GM12891 (cell line): Measurements from ENCODE around the gene POLD3.

ENCODE experiments used
- DNase-seq: peaks from one replicate; pipeline ENCODE4 v3.0.0; 2011; ENCODE audit warnings: low spot score; ENCODE audit not compliant: insufficient read length
- FAIRE-seq: peaks from 2 replicates; lab custom pipeline; 2011; peaks lifted over from hg19 to GRCh38; lab: Jason Lieb, UNC
- PAX5 ChIP-seq: IDR thresholded peaks from 2 replicates; pipeline ENCODE4 v1.6.1; 2011; ENCODE audit warnings: low read length, moderate library complexity, mild to moderate bottlenecking; ENCODE audit not compliant: insufficient read depth, severe bottlenecking
- POLR2A ChIP-seq: IDR thresholded peaks from 2 replicates; pipeline ENCODE4 v1.6.1; 2011; ENCODE audit warnings: low read depth, low read length, control low read depth
- POLR2AphosphoS5 ChIP-seq: IDR thresholded peaks from 2 replicates; pipeline ENCODE4 v1.6.1; 2011; ENCODE audit warnings: low read depth, low read length, control low read depth
- POU2F2 ChIP-seq: IDR thresholded peaks from 2 replicates; pipeline ENCODE4 v1.6.1; 2011; ENCODE audit warnings: low read depth, mild to moderate bottlenecking, control low read depth, low read length, moderate library complexity
- SPI1 ChIP-seq: IDR thresholded peaks from 2 replicates; pipeline ENCODE4 v1.6.1; 2011; ENCODE audit warnings: low read depth, low read length, control low read depth
- TAF1 ChIP-seq: IDR thresholded peaks from 2 replicates; pipeline ENCODE4 v1.6.1; 2011; ENCODE audit warnings: low read depth, low read length, control low read depth

The POLD3 gene

GRCh38 chr11:74669211-74670160 lies 77.1 kb downstream of the POLD3 start:
- DNase-seq (no peak), FAIRE-seq (no peak)
- no peak for TF ChIP-seq POLR2AphosphoS5
- TF ChIP-seq POU2F2 = no peak
- TF ChIP-seq POLR2A = no peak
- TF ChIP-seq TAF1 = no peak
- TF ChIP-seq PAX5 = no peak
- TF ChIP-seq SPI1 = no peak

- no peak for DNase-seq
- TF ChIP-seq POLR2A (no peak), POU2F2 (no peak), SPI1 (no peak), POLR2AphosphoS5 (no peak), TAF1 (no peak), PAX5 (no peak)
- FAIRE-seq = no peak
These were observed 77.8 kb downstream of the POLD3 start for GRCh38 chr11:74670171-74670570.

- DNase-seq = no peak
- no peak for FAIRE-seq
- no peak for TF ChIP-seq TAF1
- TF ChIP-seq SPI1 = no peak
- no peak for TF ChIP-seq POLR2AphosphoS5
These were observed 79.3 kb downstream of the POLD3 start for GRCh38 chr11:74671520-74672196.

GRCh38 chr11:74672332-74672955 lies 80.1 kb downstream of the POLD3 start:
- FAIRE-seq (no peak), DNase-seq (no peak)
- TF ChIP-seq POLR2AphosphoS5 = no peak
- no peak for TF ChIP-seq POLR2A
- no peak for TF ChIP-seq SPI1
- no peak for TF ChIP-seq POU2F2
- no peak for TF ChIP-seq PAX5
- no peak for TF ChIP-seq TAF1

GRCh38 chr11:74672956-74673692 lies 80.7 kb downstream of the POLD3 start:
- TF ChIP-seq POLR2AphosphoS5 (no peak), TAF1 (no peak), PAX5 (no peak), SPI1 (no peak), POLR2A (no peak), POU2F2 (no peak)
- FAIRE-seq (no peak), DNase-seq (no peak)

GRCh38 chr11:74673693-74674360 lies 81.4 kb downstream of the POLD3 start:
- no peak for TF ChIP-seq PAX5
- no peak for TF ChIP-seq POU2F2
- no peak for TF ChIP-seq TAF1
- no peak for TF ChIP-seq POLR2A
- no peak for TF ChIP-seq SPI1
- TF ChIP-seq POLR2AphosphoS5 = no peak
- no peak for FAIRE-seq
- DNase-seq = no peak

GRCh38 chr11:74675761-74676160 lies 83.4 kb downstream of the POLD3 start:
- DNase-seq = no peak
- FAIRE-seq = no peak
- TF ChIP-seq POU2F2 = no peak
- no peak for TF ChIP-seq PAX5
- TF ChIP-seq POLR2AphosphoS5 = no peak
- no peak for TF ChIP-seq POLR2A
- TF ChIP-seq SPI1 = no peak
- TF ChIP-seq TAF1 = no peak

- no peak for DNase-seq
- TF ChIP-seq POLR2AphosphoS5 (no peak), POLR2A (no peak)
- no peak for FAIRE-seq
These were observed 84.2 kb downstream of the POLD3 start for GRCh38 chr11:74676596-74676995.
